Lower lobe of right lung (tissue), 2 donors: ENCODE measurements around the gene COG6. TPM values are rescaled to one million over a fixed set of nuclear protein-coding genes. Genes with fewer than 3 reads are reported as not detected.

Experiments used
- ATAC-seq, 2 donors: fragments of 200-7000 bp; cut with Tn5 transposase; one replicate each; pipeline ENCODE4 v1.9.1; 2020 to 2022; ENCODE audit warnings: mild to moderate bottlenecking in 2 of 2, moderate library complexity in 2 of 2
- DNase-seq: peaks from one replicate; pipeline ENCODE4 v3.0.0-alpha.2; 2020
- H3K27ac ChIP-seq: fragments of 200-600 bp; one replicate; pipeline ENCODE4 v1.8.0; 2022
- H3K27me3 ChIP-seq: fragments of 200-600 bp; one replicate; pipeline ENCODE4 v1.8.0; 2022; ENCODE audit warnings: low read depth
- H3K36me3 ChIP-seq: fragments of 200-600 bp; one replicate; pipeline ENCODE4 v1.8.0; 2022; ENCODE audit warnings: mild to moderate bottlenecking
- H3K4me1 ChIP-seq: fragments of 200-600 bp; one replicate; pipeline ENCODE4 v1.8.0; 2022
- H3K4me3 ChIP-seq: fragments of 200-600 bp; one replicate; pipeline ENCODE4 v1.8.0; 2022; ENCODE audit warnings: mild to moderate bottlenecking
- H3K9me3 ChIP-seq: fragments of 200-600 bp; one replicate; pipeline ENCODE4 v1.8.0; 2022
- CTCF ChIP-seq: fragments of 200-600 bp; IDR thresholded peaks from one replicate; pipeline ENCODE4 v1.8.0; 2022; ENCODE audit warnings: antibody characterized with exemption, mild to moderate bottlenecking
- intact Hi-C: fragments of 100-400 bp; cut with DNase I; formaldehyde crosslinking; loops from one replicate; pipeline ENCODE4 v1.11.0; 2022
- total RNA-seq: library from RNA; stranded (reverse); fragmentation: NEBNext Ultra II Directional; extraction: Animal tissue kit (Norgen Biotek cat#: 25700); gene quantifications from one replicate; pipeline ENCODE4 v1.2.1, GENCODE V29; 2021
- donor health status: DM: no; HTN: yes; CAD: no; lungs with severe emphysema.

The COG6 gene
- total RNA-seq, 1 donor from 2014 or later: 28.6 TPM

- H3K4me3 ChIP-seq: no peak overlapping the region
- H3K4me1 ChIP-seq: no peaks in the 10 kb centered on the region
- intact Hi-C loops: loop anchor here (10.0 kb wide), 1 partner anchor 564 kb away; no protein-coding TSS in a partner anchor
- H3K27ac ChIP-seq: no peak overlapping the region
- H3K9me3 ChIP-seq: no peaks in the 10 kb centered on the region
- no peak for TF ChIP-seq CTCF
- no peak for DNase-seq
- no peak for ATAC-seq
- no peaks in the 10 kb centered on the region for H3K36me3 ChIP-seq
- H3K27me3 ChIP-seq: no peaks in the 10 kb centered on the region
Observed at GRCh38 chr13:39618561-39618960, 36.9 kb upstream of the COG6 start.

- intact Hi-C loops: no loop called here
- no peak for ATAC-seq
- H3K4me3 ChIP-seq: no peak overlapping the region
- H3K27me3 ChIP-seq: no peaks in the 10 kb centered on the region
- H3K4me1 ChIP-seq: no peaks in the 10 kb centered on the region
- no peak for TF ChIP-seq CTCF
- H3K36me3 ChIP-seq: no peaks in the 10 kb centered on the region
- DNase-seq: no peak
- no peak overlapping the region for H3K27ac ChIP-seq
- H3K9me3 ChIP-seq: no peaks in the 10 kb centered on the region
Observed at GRCh38 chr13:39623466-39623865, 32.0 kb upstream of the COG6 start.

- H3K36me3 ChIP-seq: no peaks in the 10 kb centered on the region
- TF ChIP-seq CTCF: no peak
- H3K27me3 ChIP-seq: no peaks in the 10 kb centered on the region
- H3K9me3 ChIP-seq: no peaks in the 10 kb centered on the region
- H3K4me1 ChIP-seq: no peaks in the 10 kb centered on the region
- H3K27ac ChIP-seq: no peak overlapping the region
- H3K4me3 ChIP-seq: no peak overlapping the region
- intact Hi-C loops: no loop called here
- no peak for DNase-seq
- ATAC-seq: no peak
Observed at GRCh38 chr13:39631307-39631706, 24.2 kb upstream of the COG6 start.

GRCh38 chr13:39632994-39633393, 22.5 kb upstream of the COG6 start:
- no peak for ATAC-seq
- H3K4me3 ChIP-seq: no peak overlapping the region
- H3K36me3 ChIP-seq: no peaks in the 10 kb centered on the region
- no peaks in the 10 kb centered on the region for H3K9me3 ChIP-seq
- no peak for DNase-seq
- H3K27me3 ChIP-seq: no peaks in the 10 kb centered on the region
- H3K4me1 ChIP-seq: no peaks in the 10 kb centered on the region
- intact Hi-C loops: no loop called here
- TF ChIP-seq CTCF: no peak
- no peak overlapping the region for H3K27ac ChIP-seq

- no peak for TF ChIP-seq CTCF
Observed at GRCh38 chr13:39635564-39635963, 19.9 kb upstream of the COG6 start.

GRCh38 chr13:39637890-39638289, 17.6 kb upstream of the COG6 start:
- TF ChIP-seq CTCF: no peak
- H3K4me3 ChIP-seq: no peak overlapping the region
- H3K27ac ChIP-seq: no peak overlapping the region
- no peaks in the 10 kb centered on the region for H3K9me3 ChIP-seq
- no peaks in the 10 kb centered on the region for H3K4me1 ChIP-seq
- intact Hi-C loops: no loop called here
- ATAC-seq: no peak
- DNase-seq: no peak
- no peaks in the 10 kb centered on the region for H3K36me3 ChIP-seq
- H3K27me3 ChIP-seq: no peaks in the 10 kb centered on the region

More at GRCh38 chr13:39635564-39635963, 19.9 kb upstream of the COG6 start:
- Histone ChIP-seq H3K4me3 (no peak overlapping the region), H3K4me1 (no peaks in the 10 kb centered on the region), H3K27ac (no peak overlapping the region), H3K27me3 (no peaks in the 10 kb centered on the region), H3K9me3 (no peaks in the 10 kb centered on the region), H3K36me3 (no peaks in the 10 kb centered on the region)
- ATAC-seq (no peak), DNase-seq (no peak)
- intact Hi-C loops: no loop called here
